Astrocyte (in vitro differentiated cells and primary cell): ENCODE data around the gene FAM83D.

Experiments
- EZH2 ChIP-seq: IDR thresholded peaks from 2 replicates; pipeline ENCODE4 v1.6.1; 2012; ENCODE audit warnings: mild to moderate bottlenecking, low read length, inconsistent platforms; ENCODE audit not compliant: insufficient read depth
- TF ChIP-seq, protein P1 (sequence below): IDR thresholded peaks from 2 replicates; pipeline ENCODE4 v1.5.1; 2011; ENCODE audit warnings: low read depth, mild to moderate bottlenecking, inconsistent platforms, low read length, moderate library complexity; ENCODE audit not compliant: insufficient read depth

DNA sequence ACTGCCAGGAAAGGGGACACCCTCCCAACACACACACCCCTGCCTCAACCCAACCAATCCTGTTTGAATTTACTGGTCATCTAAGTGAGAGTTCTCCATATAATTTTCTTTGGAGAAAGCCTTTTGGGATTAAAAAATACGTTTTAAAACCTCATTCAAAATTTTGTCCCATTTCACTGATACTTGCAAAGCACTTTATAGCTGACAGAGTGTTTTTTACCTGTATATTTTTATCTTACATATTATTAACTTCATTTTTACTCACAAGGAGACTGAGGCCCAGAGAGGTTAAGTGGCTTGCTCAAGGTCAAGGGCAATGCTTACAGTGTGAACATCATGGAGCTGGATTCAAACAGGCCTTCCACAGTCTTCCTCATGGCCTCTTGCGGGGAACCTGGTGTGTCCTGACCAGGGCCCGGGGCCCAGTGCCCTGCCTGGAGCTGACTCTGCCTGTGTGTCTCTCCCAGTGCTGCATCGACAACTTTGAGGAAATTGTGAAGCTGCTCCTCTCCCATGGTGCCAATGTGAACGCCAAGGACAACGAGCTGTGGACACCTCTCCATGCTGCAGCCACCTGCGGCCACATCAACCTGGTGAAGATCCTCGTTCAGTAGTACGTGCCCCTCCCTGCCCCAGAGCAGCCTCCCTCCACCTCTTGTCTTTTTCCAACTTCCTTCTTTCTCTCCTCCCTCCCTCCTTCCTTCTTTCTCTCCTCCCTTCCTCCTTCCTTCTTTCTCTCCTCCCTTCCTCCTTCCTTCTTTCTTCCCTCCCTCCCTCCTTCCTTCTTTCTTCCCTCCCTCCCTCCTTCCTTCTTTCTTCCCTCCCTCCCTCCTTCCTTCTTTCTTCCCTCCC, 30.9 kb upstream of the FAM83D start:
- TF ChIP-seq, protein P1, sequence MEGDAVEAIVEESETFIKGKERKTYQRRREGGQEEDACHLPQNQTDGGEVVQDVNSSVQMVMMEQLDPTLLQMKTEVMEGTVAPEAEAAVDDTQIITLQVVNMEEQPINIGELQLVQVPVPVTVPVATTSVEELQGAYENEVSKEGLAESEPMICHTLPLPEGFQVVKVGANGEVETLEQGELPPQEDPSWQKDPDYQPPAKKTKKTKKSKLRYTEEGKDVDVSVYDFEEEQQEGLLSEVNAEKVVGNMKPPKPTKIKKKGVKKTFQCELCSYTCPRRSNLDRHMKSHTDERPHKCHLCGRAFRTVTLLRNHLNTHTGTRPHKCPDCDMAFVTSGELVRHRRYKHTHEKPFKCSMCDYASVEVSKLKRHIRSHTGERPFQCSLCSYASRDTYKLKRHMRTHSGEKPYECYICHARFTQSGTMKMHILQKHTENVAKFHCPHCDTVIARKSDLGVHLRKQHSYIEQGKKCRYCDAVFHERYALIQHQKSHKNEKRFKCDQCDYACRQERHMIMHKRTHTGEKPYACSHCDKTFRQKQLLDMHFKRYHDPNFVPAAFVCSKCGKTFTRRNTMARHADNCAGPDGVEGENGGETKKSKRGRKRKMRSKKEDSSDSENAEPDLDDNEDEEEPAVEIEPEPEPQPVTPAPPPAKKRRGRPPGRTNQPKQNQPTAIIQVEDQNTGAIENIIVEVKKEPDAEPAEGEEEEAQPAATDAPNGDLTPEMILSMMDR, result no peak
- no peak for TF ChIP-seq EZH2
